Adrenal gland (tissue), 5 donors: Measurements from ENCODE around the gene AUTS2.

ENCODE experiments used
- CTCF ChIP-seq, 6 experiments: fragments of 450-650 bp in 4 of 6; fragments of 200-600 bp in 2 of 6; sonication (generic) in 1 of 6; IDR thresholded peaks; 1 replicate in 5 of 6; 2 replicates in 1 of 6; pipeline versions ENCODE4 v1.5.1 to v1.8.0; 2016 to 2021; ENCODE audit warnings: antibody characterized with exemption in 6 of 6, mild to moderate bottlenecking in 2 of 6, moderate library complexity in 1 of 6
- POLR2A ChIP-seq, 2 donors: fragments of 450-650 bp; IDR thresholded peaks; one replicate each; pipeline ENCODE4 v1.6.1; 2017; ENCODE audit warnings: antibody characterized with exemption in 2 of 2, mild to moderate bottlenecking in 2 of 2, moderate library complexity in 1 of 2
- donor health status: DM: no; HTN: no; CAD: no.

DNA sequence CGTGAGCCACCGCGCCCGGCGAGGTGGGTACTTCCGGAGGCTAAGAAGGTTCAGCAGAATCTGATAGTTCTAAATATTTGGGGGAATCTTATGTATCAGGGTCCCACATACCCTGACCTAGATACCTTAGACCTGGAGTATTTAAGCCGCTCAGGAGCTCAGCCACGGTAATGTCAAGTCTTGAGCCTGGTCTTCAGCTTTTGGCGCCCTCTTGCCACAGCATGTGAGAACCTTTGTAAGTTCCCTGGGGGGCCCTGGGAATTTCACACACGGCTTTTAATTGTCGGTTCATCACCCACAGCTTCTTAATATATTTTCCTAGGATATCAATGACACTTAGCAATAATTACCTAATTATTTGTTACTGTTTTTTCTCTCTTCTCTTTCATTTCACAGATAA, 1209.4 kb downstream of the AUTS2 start:
- TF ChIP-seq CTCF (IDR thresholded peaks at IDR 0.05): no peak
- no peak for TF ChIP-seq POLR2A (IDR thresholded peaks at IDR 0.05)
